SK-N-SH (cell line): ENCODE results near the gene ARRDC3. TPM values are rescaled to one million over a fixed set of nuclear protein-coding genes. Genes with fewer than 3 reads are reported as not detected.

Experiments
- CTCF ChIA-PET: fragments of 300-600, 350-600 bp; formaldehyde crosslinking; extraction: SDS; loops from one replicate; lab custom pipeline; 2021; lab: Yijun Ruan, JAX
- POLR2A ChIA-PET: fragments of 350-600 bp; sonication (Branson Sonifier 250); formaldehyde crosslinking; extraction: SDS; loops from one replicate; lab custom pipeline; 2020; ENCODE audit warnings: antibody characterized with exemption, inconsistent platforms; lab: Yijun Ruan, JAX
- DNase-seq: peaks from one replicate; pipeline ENCODE4 v3.0.0; 2012
- H2AFZ ChIP-seq: fragments of 200-600 bp; sonication (generic); 2 replicates; pipeline ENCODE4 v1.8.1; 2016; ENCODE audit warnings: antibody characterized with exemption, mild to moderate bottlenecking, low read depth
- H3F3A ChIP-seq: fragments of 200-600 bp; sonication (generic); replicated peaks from 2 replicates; pipeline ENCODE3; 2016; ENCODE audit warnings: antibody characterized with exemption, mild to moderate bottlenecking; ENCODE audit not compliant: insufficient read depth
- H3K27ac ChIP-seq, 2 experiments: fragments of 200-500 bp in 1 of 2; fragments of 200-600 bp in 1 of 2; sonication (Bioruptor generic) in 1 of 2; sonication (generic), shearing (Covaris generic) in 1 of 2; 2 replicates each; pipeline versions ENCODE4 v1.5.1 to v1.6.1; 2014 to 2016; ENCODE audit warnings: low read depth in 2 of 2, inconsistent platforms in 1 of 2, low read length in 1 of 2, mild to moderate bottlenecking in 1 of 2, mixed read lengths in 1 of 2
- H3K27me3 ChIP-seq: fragments of 200-600 bp; sonication (generic), shearing (Covaris generic); 2 replicates; pipeline ENCODE4 v1.6.1; 2016; ENCODE audit warnings: mixed run types; ENCODE audit not compliant: insufficient read depth
- H3K36me3 ChIP-seq, 2 experiments: fragments of 200-500 bp in 1 of 2; fragments of 200-600 bp in 1 of 2; sonication (Bioruptor generic) in 1 of 2; sonication (generic) in 1 of 2; replicated peaks in 1 of 2; 2 replicates each; pipeline versions ENCODE3 to v1.5.1; 2014 to 2016; ENCODE audit warnings: low read length in 1 of 2, mild to moderate bottlenecking in 1 of 2; ENCODE audit not compliant: insufficient read depth in 2 of 2, control insufficient read depth in 1 of 2
- H3K4me1 ChIP-seq, 2 experiments: fragments of 200-500 bp in 1 of 2; fragments of 200-600 bp in 1 of 2; sonication (Bioruptor generic) in 1 of 2; sonication (generic), shearing (Covaris generic) in 1 of 2; 2 replicates each; pipeline versions ENCODE4 v1.5.1 to v1.6.1; 2014 to 2016; ENCODE audit warnings: low read depth in 1 of 2, low read length in 1 of 2, mixed run types in 1 of 2; ENCODE audit not compliant: insufficient read depth in 2 of 2, control insufficient read depth in 1 of 2
- H3K4me2 ChIP-seq: fragments of 200-600 bp; sonication (generic), shearing (Covaris generic); 2 replicates; pipeline ENCODE4 v1.6.1; 2017; ENCODE audit warnings: mixed run types
- H3K4me3 ChIP-seq, 2 experiments: fragments of 200-500 bp in 1 of 2; fragments of 200-600 bp in 1 of 2; sonication (Bioruptor generic) in 1 of 2; sonication (generic), shearing (Covaris generic) in 1 of 2; 2 replicates each; pipeline versions ENCODE4 v1.5.1 to v1.8.1; 2014 to 2016; ENCODE audit warnings: low read depth in 2 of 2, inconsistent platforms in 1 of 2, low read length in 1 of 2, mild to moderate bottlenecking in 1 of 2, mixed read lengths in 1 of 2, moderate library complexity in 1 of 2
- H3K79me2 ChIP-seq: fragments of 200-600 bp; sonication (generic); 2 replicates; pipeline ENCODE4 v1.8.1; 2017; ENCODE audit warnings: mild to moderate bottlenecking; ENCODE audit not compliant: insufficient read depth
- H3K9ac ChIP-seq: fragments of 200-600 bp; sonication (generic); 2 replicates; pipeline ENCODE4 v1.6.1; 2017; ENCODE audit warnings: mixed run types
- H3K9me2 ChIP-seq: fragments of 200-600 bp; sonication (generic); 2 replicates; pipeline ENCODE4 v1.6.1; 2017; ENCODE audit warnings: mixed run types
- H3K9me3 ChIP-seq: fragments of 200-600 bp; sonication (generic); 2 replicates; pipeline ENCODE4 v1.6.1; 2017; ENCODE audit warnings: mixed run types, mild to moderate bottlenecking, moderate library complexity
- H4K20me1 ChIP-seq: fragments of 200-600 bp; sonication (generic); 2 replicates; pipeline ENCODE4 v1.6.1; 2017; ENCODE audit warnings: mild to moderate bottlenecking, mixed run types; ENCODE audit not compliant: insufficient read depth
- EZH2phosphoT487 ChIP-seq: fragments of 200-600 bp; sonication (generic); IDR thresholded peaks from 2 replicates; pipeline ENCODE4 v1.6.1; 2017; ENCODE audit warnings: low read depth, mixed run types, mild to moderate bottlenecking, antibody characterized with exemption, moderate library complexity, borderline replicate concordance
- FOXJ3 ChIP-seq: sonication (generic); formaldehyde crosslinking; IDR thresholded peaks from 2 replicates; pipeline ENCODE4 v1.5.1; 2020; ENCODE audit warnings: mild to moderate bottlenecking, missing genetic modification reagents
- FOXM1 ChIP-seq: IDR thresholded peaks from 2 replicates; pipeline ENCODE4 v1.4.0; 2012; ENCODE audit warnings: low read depth, mild to moderate bottlenecking
- GATA2 ChIP-seq: sonication (generic); formaldehyde crosslinking; IDR thresholded peaks from 2 replicates; pipeline ENCODE4 v1.5.0; 2020; ENCODE audit warnings: mild to moderate bottlenecking, missing genetic modification reagents
- JUND ChIP-seq: IDR thresholded peaks from 2 replicates; pipeline ENCODE4 v1.4.0; 2012
- MEF2A ChIP-seq: IDR thresholded peaks from 2 replicates; pipeline ENCODE4 v1.4.0; 2012; ENCODE audit warnings: low read depth, borderline replicate concordance
- NRF1 ChIP-seq: IDR thresholded peaks from 2 replicates; pipeline ENCODE4 v1.6.1; 2012; ENCODE audit warnings: low read depth, mild to moderate bottlenecking, low read length
- RAD21 ChIP-seq: IDR thresholded peaks from 2 replicates; pipeline ENCODE4 v1.6.1; 2012; ENCODE audit warnings: mild to moderate bottlenecking, low read length
- RCOR1 ChIP-seq: fragments of 150-350 bp; IDR thresholded peaks from 2 replicates; pipeline ENCODE4 v1.6.1; 2017; ENCODE audit warnings: antibody characterized with exemption, low read length
- RXRA ChIP-seq: IDR thresholded peaks from 2 replicates; pipeline ENCODE4 v1.4.0; 2012; ENCODE audit warnings: low read depth, mild to moderate bottlenecking, borderline replicate concordance
- TCF12 ChIP-seq: IDR thresholded peaks from 2 replicates; pipeline ENCODE4 v1.4.0; 2012
- TEAD4 ChIP-seq: IDR thresholded peaks from 2 replicates; pipeline ENCODE4 v1.4.0; 2012; ENCODE audit warnings: mild to moderate bottlenecking, borderline replicate concordance; ENCODE audit not compliant: insufficient read depth
- WGBS: methylation state at CpG from one replicate; pipeline ENCODE4 v1.1.6; 2017; ENCODE audit warnings: low lambda C conversion rate; 5-methylcytosine and 5-hydroxymethylcytosine counted together
- polyA plus RNA-seq, 3 experiments: library from polyadenylated mRNA; depleted of rRNA; stranded (reverse); fragments of >200 nt; gene quantifications; 2 replicates each; pipeline ENCODE4 v1.2.3, GENCODE V29; 2012
- TF ChIP-seq, protein P1 (sequence below): IDR thresholded peaks from 2 replicates; pipeline ENCODE4; 2012
- TF ChIP-seq, protein P2 (sequence below): fragments of 200-600 bp; sonication (generic); IDR thresholded peaks from 2 replicates; pipeline ENCODE4 v1.6.1; 2017; ENCODE audit warnings: antibody characterized with exemption, mild to moderate bottlenecking, moderate library complexity
- TF ChIP-seq, protein P3 (sequence below): IDR thresholded peaks from 2 replicates; pipeline ENCODE4 v1.4.0; 2012; ENCODE audit warnings: low read depth
- TF ChIP-seq, protein P4 (sequence below): IDR thresholded peaks from 2 replicates; pipeline ENCODE4 v1.4.0; 2012; ENCODE audit warnings: low read depth, borderline replicate concordance
- TF ChIP-seq, protein P5 (sequence below): IDR thresholded peaks from 2 replicates; pipeline ENCODE4 v1.6.1; 2012; ENCODE audit warnings: mild to moderate bottlenecking, low read depth, low read length, moderate library complexity

The ARRDC3 gene
- polyA plus RNA-seq, 1 of the 3 experiments (the other 2 are of a cell fraction) = 26.0 TPM

DNA sequence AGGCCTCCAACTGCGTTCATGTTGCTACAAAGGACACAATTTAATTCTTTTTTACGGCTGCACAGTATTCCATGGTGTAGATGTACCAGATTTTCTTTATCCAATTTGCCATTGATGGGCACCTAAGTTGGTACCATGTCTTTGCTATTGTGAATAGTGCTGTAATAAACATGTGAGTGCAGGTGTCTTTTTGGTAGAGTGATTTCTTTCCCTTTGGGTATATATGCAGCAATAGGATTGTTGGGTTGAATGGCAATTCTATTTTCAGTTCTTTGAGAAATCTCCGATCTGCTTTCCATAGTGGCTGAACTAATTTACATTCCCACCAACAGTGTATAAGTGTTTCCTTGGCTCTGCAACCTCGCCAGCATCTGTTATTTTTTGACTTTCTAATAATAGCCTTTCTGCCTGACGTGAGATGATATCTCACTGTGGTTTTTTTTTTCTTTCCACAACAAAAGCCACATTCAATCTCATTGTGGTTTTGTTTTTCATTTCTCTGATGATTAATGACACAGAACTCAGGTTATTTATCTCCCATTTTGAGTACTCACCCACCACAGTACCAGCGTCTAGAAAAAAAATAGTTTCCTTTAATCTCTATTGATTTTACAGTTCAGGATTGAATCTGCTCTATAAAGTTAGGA lies 21.9 kb downstream of the ARRDC3 start:
- Histone ChIP-seq H3K27ac (no peak overlapping the region), H3K9ac (no peak overlapping the region), H3K79me2 (no peaks in the 10 kb centered on the region)
- POLR2A ChIA-PET = no interaction called here
- TF ChIP-seq, protein P1, sequence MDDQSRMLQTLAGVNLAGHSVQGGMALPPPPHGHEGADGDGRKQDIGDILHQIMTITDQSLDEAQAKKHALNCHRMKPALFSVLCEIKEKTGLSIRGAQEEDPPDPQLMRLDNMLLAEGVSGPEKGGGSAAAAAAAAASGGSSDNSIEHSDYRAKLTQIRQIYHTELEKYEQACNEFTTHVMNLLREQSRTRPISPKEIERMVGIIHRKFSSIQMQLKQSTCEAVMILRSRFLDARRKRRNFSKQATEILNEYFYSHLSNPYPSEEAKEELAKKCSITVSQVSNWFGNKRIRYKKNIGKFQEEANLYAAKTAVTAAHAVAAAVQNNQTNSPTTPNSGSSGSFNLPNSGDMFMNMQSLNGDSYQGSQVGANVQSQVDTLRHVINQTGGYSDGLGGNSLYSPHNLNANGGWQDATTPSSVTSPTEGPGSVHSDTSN = peak; percentile 54
- TF ChIP-seq FOXJ3 (CRISPR knock-in tag) = no peak
- peak; percentile 49; the same call in 1 of the 2 replicates for TF ChIP-seq TCF12
- TF ChIP-seq, protein P2, sequence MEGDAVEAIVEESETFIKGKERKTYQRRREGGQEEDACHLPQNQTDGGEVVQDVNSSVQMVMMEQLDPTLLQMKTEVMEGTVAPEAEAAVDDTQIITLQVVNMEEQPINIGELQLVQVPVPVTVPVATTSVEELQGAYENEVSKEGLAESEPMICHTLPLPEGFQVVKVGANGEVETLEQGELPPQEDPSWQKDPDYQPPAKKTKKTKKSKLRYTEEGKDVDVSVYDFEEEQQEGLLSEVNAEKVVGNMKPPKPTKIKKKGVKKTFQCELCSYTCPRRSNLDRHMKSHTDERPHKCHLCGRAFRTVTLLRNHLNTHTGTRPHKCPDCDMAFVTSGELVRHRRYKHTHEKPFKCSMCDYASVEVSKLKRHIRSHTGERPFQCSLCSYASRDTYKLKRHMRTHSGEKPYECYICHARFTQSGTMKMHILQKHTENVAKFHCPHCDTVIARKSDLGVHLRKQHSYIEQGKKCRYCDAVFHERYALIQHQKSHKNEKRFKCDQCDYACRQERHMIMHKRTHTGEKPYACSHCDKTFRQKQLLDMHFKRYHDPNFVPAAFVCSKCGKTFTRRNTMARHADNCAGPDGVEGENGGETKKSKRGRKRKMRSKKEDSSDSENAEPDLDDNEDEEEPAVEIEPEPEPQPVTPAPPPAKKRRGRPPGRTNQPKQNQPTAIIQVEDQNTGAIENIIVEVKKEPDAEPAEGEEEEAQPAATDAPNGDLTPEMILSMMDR = no peak
- TF ChIP-seq EZH2phosphoT487 = no peak
- TF ChIP-seq MEF2A = peak; percentile 68; the same call in 1 of the 2 replicates
- TF ChIP-seq JUND = 0 out of 2 replicates have a peak, but pooled peaks have one; percentile 13
- TF ChIP-seq RXRA = no peak
- TF ChIP-seq, all 33 proteins: peak for 4
- no peak overlapping the region for H3K4me3 ChIP-seq
- no peak overlapping the region for H3K4me2 ChIP-seq
- no peaks in the 10 kb centered on the region for H3K9me3 ChIP-seq
- H4K20me1 ChIP-seq = no peaks in the 10 kb centered on the region
- H2AFZ ChIP-seq = no peak overlapping the region
- WGBS = 69% methylated on average over 6 of the region's 6 CpGs
- peaks cover 6% of the 10 kb centered on the region for H3F3A ChIP-seq
- no peaks in the 10 kb centered on the region for H3K36me3 ChIP-seq
- H3K4me1 ChIP-seq = peaks cover 0 to 4% of the 10 kb centered on the region in 2 experiments; a peak in 1 of 4 replicates
- H3K9me2 ChIP-seq = no peaks in the 10 kb centered on the region
- no peak for DNase-seq
- CTCF ChIA-PET = interaction anchor here (1.0 kb wide), 1 partner anchor 13 kb away, joined by 3 read pairs; no protein-coding TSS in a partner anchor
- H3K27me3 ChIP-seq = no peaks in the 10 kb centered on the region

DNA sequence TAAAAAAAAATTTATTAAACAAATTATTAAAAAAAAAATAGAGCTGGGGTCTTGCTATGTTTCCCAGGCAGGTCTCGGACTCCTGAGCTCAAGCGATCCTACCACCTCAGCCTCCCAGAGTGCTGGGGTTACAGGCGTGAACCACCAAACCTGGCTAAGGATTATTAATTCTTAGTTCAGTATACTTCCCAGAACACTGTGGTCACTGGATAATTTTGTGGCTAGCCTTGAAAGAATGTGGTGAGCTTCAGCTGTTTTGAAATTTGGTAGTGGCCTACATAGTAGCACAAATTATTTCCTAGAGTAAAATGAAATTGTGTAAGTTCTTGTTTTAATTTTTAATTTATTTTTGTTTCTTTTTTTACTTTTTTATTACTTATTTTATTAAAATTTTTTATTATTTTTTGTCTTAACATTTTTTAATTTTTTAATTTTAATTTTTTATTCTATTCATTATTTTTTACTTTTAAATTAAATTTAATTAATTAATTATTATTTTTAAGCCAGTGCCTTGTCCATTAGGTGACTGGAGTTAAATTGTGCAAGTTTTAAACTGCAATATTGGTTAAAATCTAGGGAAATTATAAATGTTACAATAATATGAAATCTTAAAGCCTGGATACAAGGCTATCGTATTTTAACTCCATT lies 23.0 kb downstream of the ARRDC3 start:
- H3K9me3 ChIP-seq = no peaks in the 10 kb centered on the region
- H3K4me3 ChIP-seq = no peak overlapping the region
- no peak overlapping the region for H3K27ac ChIP-seq
- H3K4me1 ChIP-seq = peaks cover 0 to 4% of the 10 kb centered on the region in 2 experiments; a peak in 1 of 4 replicates
- H3K36me3 ChIP-seq = no peaks in the 10 kb centered on the region
- ChIA-PET POLR2A (no interaction called here), CTCF (interaction anchor here (2.5 kb wide), 1 partner anchor 25 kb away, joined by 6 read pairs; no protein-coding TSS in a partner anchor)
- no peak overlapping the region for H3K9ac ChIP-seq
- H3K4me2 ChIP-seq = no peak overlapping the region
- H3F3A ChIP-seq = peaks cover 6% of the 10 kb centered on the region
- H3K9me2 ChIP-seq = no peaks in the 10 kb centered on the region
- no peaks in the 10 kb centered on the region for H4K20me1 ChIP-seq
- 94% methylated on average over 4 of the region's 4 CpGs for WGBS
- no peaks in the 10 kb centered on the region for H3K27me3 ChIP-seq
- no peak for DNase-seq
- no peaks in the 10 kb centered on the region for H3K79me2 ChIP-seq
- no peak overlapping the region for H2AFZ ChIP-seq
- TF ChIP-seq RCOR1 (no peak), EZH2phosphoT487 (no peak), JUND (no peak), FOXJ3 (CRISPR knock-in tag) (no peak), GATA2 (no peak), TEAD4 (no peak), RAD21 (no peak), FOXM1 (no peak), NRF1 (no peak)
- TF ChIP-seq, protein P3, sequence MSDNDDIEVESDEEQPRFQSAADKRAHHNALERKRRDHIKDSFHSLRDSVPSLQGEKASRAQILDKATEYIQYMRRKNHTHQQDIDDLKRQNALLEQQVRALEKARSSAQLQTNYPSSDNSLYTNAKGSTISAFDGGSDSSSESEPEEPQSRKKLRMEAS = no peak
- TF ChIP-seq, protein P4, sequence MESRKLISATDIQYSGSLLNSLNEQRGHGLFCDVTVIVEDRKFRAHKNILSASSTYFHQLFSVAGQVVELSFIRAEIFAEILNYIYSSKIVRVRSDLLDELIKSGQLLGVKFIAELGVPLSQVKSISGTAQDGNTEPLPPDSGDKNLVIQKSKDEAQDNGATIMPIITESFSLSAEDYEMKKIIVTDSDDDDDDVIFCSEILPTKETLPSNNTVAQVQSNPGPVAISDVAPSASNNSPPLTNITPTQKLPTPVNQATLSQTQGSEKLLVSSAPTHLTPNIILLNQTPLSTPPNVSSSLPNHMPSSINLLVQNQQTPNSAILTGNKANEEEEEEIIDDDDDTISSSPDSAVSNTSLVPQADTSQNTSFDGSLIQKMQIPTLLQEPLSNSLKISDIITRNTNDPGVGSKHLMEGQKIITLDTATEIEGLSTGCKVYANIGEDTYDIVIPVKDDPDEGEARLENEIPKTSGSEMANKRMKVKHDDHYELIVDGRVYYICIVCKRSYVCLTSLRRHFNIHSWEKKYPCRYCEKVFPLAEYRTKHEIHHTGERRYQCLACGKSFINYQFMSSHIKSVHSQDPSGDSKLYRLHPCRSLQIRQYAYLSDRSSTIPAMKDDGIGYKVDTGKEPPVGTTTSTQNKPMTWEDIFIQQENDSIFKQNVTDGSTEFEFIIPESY = no peak
- TF ChIP-seq, protein P5, sequence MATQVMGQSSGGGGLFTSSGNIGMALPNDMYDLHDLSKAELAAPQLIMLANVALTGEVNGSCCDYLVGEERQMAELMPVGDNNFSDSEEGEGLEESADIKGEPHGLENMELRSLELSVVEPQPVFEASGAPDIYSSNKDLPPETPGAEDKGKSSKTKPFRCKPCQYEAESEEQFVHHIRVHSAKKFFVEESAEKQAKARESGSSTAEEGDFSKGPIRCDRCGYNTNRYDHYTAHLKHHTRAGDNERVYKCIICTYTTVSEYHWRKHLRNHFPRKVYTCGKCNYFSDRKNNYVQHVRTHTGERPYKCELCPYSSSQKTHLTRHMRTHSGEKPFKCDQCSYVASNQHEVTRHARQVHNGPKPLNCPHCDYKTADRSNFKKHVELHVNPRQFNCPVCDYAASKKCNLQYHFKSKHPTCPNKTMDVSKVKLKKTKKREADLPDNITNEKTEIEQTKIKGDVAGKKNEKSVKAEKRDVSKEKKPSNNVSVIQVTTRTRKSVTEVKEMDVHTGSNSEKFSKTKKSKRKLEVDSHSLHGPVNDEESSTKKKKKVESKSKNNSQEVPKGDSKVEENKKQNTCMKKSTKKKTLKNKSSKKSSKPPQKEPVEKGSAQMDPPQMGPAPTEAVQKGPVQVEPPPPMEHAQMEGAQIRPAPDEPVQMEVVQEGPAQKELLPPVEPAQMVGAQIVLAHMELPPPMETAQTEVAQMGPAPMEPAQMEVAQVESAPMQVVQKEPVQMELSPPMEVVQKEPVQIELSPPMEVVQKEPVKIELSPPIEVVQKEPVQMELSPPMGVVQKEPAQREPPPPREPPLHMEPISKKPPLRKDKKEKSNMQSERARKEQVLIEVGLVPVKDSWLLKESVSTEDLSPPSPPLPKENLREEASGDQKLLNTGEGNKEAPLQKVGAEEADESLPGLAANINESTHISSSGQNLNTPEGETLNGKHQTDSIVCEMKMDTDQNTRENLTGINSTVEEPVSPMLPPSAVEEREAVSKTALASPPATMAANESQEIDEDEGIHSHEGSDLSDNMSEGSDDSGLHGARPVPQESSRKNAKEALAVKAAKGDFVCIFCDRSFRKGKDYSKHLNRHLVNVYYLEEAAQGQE = no peak
